WTC11 (cell line): ENCODE results near the gene CCM2L. TPM values are rescaled to one million over a fixed set of nuclear protein-coding genes. Genes with fewer than 3 reads are reported as not detected.
A peak's percentile ranks its signal among the peaks of the same experiment; 100 is the strongest.

ENCODE experiments used
- ATAC-seq: fragments of 200-7000 bp; cut with Tn5 transposase; 2 replicates; pipeline ENCODE4 v1.10.0; 2021; ENCODE audit warnings: mild to moderate bottlenecking, moderate library complexity
- CTCF ChIA-PET: fragments of 300-600 bp; sonication (Branson Sonifier 250); formaldehyde crosslinking; loops from one replicate; lab custom pipeline; 2021; ENCODE audit warnings: antibody characterized with exemption; lab: Charles Lee
- POLR2A ChIA-PET: fragments of 350-600 bp; sonication (Branson Sonifier 250); formaldehyde crosslinking; loops from one replicate; lab custom pipeline; 2021; ENCODE audit warnings: antibody characterized with exemption; lab: Charles Lee
- DNase-seq: peaks from one replicate; pipeline ENCODE4 v3.0.0; 2021; ENCODE audit warnings: low spot score
- H3K27ac Mint-ChIP-seq: 2 replicates; pipeline ENCODE4 v1.8.0; 2021; ENCODE audit warnings: mixed read lengths
- H3K27me3 Mint-ChIP-seq: 2 replicates; pipeline ENCODE4 v1.8.0; 2021; ENCODE audit warnings: low read depth, mild to moderate bottlenecking, moderate library complexity, mixed read lengths
- H3K36me3 Mint-ChIP-seq: 2 replicates; pipeline ENCODE4 v1.8.0; 2021; ENCODE audit warnings: mixed read lengths
- H3K4me1 Mint-ChIP-seq: 2 replicates; pipeline ENCODE4 v1.8.0; 2022; ENCODE audit warnings: mixed read lengths
- H3K4me3 Mint-ChIP-seq: 2 replicates; pipeline ENCODE4 v1.8.0; 2021; ENCODE audit warnings: mild to moderate bottlenecking, moderate library complexity, mixed read lengths
- H3K9me3 Mint-ChIP-seq: 2 replicates; pipeline ENCODE4 v1.8.0; 2021; ENCODE audit warnings: mixed read lengths
- ATF1 ChIP-seq: sonication (generic); formaldehyde crosslinking; IDR thresholded peaks from 2 replicates; pipeline ENCODE4 v1.8.1; 2023; ENCODE audit warnings: mild to moderate bottlenecking, moderate library complexity, missing genetic modification reagents
- CBFB ChIP-seq: sonication (generic); formaldehyde crosslinking; IDR thresholded peaks from 2 replicates; pipeline ENCODE4 v1.8.1; 2022; ENCODE audit warnings: mild to moderate bottlenecking, low read depth, missing genetic modification reagents
- ELF4 ChIP-seq: sonication (generic); formaldehyde crosslinking; IDR thresholded peaks from 2 replicates; pipeline ENCODE4 v1.8.1; 2022; ENCODE audit warnings: low read depth, mild to moderate bottlenecking, moderate library complexity, missing genetic modification reagents
- FOXK1 ChIP-seq: sonication (generic); formaldehyde crosslinking; IDR thresholded peaks from 2 replicates; pipeline ENCODE4 v1.8.0; 2022; ENCODE audit warnings: mild to moderate bottlenecking, moderate library complexity, missing genetic modification reagents
- GRHL2 ChIP-seq: fragments of 250-450 bp; sonication (Bioruptor Pico); IDR thresholded peaks from 2 replicates; pipeline ENCODE4 v1.8.0; 2022; ENCODE audit warnings: mild to moderate bottlenecking, moderate library complexity; ENCODE audit not compliant: insufficient replicate concordance, severe bottlenecking
- NR2C2 ChIP-seq: sonication (generic); formaldehyde crosslinking; IDR thresholded peaks from 2 replicates; pipeline ENCODE4 v1.8.0; 2022; ENCODE audit warnings: mild to moderate bottlenecking, missing genetic modification reagents
- PRDM15 ChIP-seq: sonication (generic); formaldehyde crosslinking; IDR thresholded peaks from 2 replicates; pipeline ENCODE4 v1.8.0; 2022; ENCODE audit warnings: missing genetic modification reagents
- RORB ChIP-seq: fragments of 250-450 bp; sonication (Bioruptor Pico); IDR thresholded peaks from 2 replicates; pipeline ENCODE4 v1.9.0; 2021; ENCODE audit warnings: mild to moderate bottlenecking
- STAT6 ChIP-seq: sonication (generic); formaldehyde crosslinking; conservative IDR thresholded peaks from 2 replicates; pipeline ENCODE4 v1.8.1; 2023; ENCODE audit warnings: mild to moderate bottlenecking, low read depth, missing genetic modification reagents, moderate library complexity
- TCF7 ChIP-seq: sonication (generic); formaldehyde crosslinking; IDR thresholded peaks from 2 replicates; pipeline ENCODE4 v1.8.0; 2022; ENCODE audit warnings: mild to moderate bottlenecking, low read depth, missing genetic modification reagents, moderate library complexity
- TEAD1 ChIP-seq: sonication (generic); formaldehyde crosslinking; IDR thresholded peaks from 2 replicates; pipeline ENCODE4 v1.8.0; 2022; ENCODE audit warnings: mild to moderate bottlenecking, missing genetic modification reagents
- ZNF396 ChIP-seq: fragments of 250-450 bp; sonication (Bioruptor Pico); IDR thresholded peaks from 2 replicates; pipeline ENCODE4 v1.8.0; 2021; ENCODE audit warnings: mild to moderate bottlenecking, moderate library complexity, borderline replicate concordance
- total RNA-seq: library from RNA; stranded (reverse); gene quantifications from 3 replicates; pipeline ENCODE4 v1.2.3, GENCODE V29; 2021
- TF ChIP-seq, protein P1 (sequence below): sonication (generic); formaldehyde crosslinking; IDR thresholded peaks from 2 replicates; pipeline ENCODE4 v1.8.0; 2022; ENCODE audit warnings: mild to moderate bottlenecking, missing genetic modification reagents
- TF ChIP-seq, protein P2 (sequence below): sonication (generic); formaldehyde crosslinking; IDR thresholded peaks from 2 replicates; pipeline ENCODE4 v1.8.0; 2022; ENCODE audit warnings: mild to moderate bottlenecking, missing genetic modification reagents
- TF ChIP-seq, protein P3 (sequence below): sonication (generic); formaldehyde crosslinking; IDR thresholded peaks from 2 replicates; pipeline ENCODE4 v1.8.0; 2022; ENCODE audit warnings: mild to moderate bottlenecking, missing genetic modification reagents

Gene CCM2L
- total RNA-seq, 1 experiment from 2014 or later, result 7.8 TPM

GRCh38 chr20:32028647-32029372 is 18.6 kb downstream of the CCM2L start:
- Mint-ChIP-seq H3K27me3 (peaks cover 5% of the 10 kb centered on the region; the same call in 1 of the 2 replicates), H3K4me1 (peaks cover 16% of the 10 kb centered on the region), H3K9me3 (no peaks in the 10 kb centered on the region), H3K36me3 (peaks cover 3% of the 10 kb centered on the region; the same call in 1 of the 2 replicates), H3K27ac (no peak overlapping the region), H3K4me3 (no peak overlapping the region)
- TF ChIP-seq, protein P1, sequence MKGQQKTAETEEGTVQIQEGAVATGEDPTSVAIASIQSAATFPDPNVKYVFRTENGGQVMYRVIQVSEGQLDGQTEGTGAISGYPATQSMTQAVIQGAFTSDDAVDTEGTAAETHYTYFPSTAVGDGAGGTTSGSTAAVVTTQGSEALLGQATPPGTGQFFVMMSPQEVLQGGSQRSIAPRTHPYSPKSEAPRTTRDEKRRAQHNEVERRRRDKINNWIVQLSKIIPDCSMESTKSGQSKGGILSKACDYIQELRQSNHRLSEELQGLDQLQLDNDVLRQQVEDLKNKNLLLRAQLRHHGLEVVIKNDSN (CRISPR knock-in tag), result no peak
- TF ChIP-seq, protein P2, sequence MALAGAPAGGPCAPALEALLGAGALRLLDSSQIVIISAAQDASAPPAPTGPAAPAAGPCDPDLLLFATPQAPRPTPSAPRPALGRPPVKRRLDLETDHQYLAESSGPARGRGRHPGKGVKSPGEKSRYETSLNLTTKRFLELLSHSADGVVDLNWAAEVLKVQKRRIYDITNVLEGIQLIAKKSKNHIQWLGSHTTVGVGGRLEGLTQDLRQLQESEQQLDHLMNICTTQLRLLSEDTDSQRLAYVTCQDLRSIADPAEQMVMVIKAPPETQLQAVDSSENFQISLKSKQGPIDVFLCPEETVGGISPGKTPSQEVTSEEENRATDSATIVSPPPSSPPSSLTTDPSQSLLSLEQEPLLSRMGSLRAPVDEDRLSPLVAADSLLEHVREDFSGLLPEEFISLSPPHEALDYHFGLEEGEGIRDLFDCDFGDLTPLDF (CRISPR knock-in tag), result no peak
- TF ChIP-seq, protein P3, sequence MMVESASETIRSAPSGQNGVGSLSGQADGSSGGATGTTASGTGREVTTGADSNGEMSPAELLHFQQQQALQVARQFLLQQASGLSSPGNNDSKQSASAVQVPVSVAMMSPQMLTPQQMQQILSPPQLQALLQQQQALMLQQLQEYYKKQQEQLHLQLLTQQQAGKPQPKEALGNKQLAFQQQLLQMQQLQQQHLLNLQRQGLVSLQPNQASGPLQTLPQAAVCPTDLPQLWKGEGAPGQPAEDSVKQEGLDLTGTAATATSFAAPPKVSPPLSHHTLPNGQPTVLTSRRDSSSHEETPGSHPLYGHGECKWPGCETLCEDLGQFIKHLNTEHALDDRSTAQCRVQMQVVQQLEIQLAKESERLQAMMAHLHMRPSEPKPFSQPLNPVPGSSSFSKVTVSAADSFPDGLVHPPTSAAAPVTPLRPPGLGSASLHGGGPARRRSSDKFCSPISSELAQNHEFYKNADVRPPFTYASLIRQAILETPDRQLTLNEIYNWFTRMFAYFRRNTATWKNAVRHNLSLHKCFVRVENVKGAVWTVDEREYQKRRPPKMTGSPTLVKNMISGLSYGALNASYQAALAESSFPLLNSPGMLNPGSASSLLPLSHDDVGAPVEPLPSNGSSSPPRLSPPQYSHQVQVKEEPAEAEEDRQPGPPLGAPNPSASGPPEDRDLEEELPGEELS (CRISPR knock-in tag), result no peak
- peak; percentile 98 for TF ChIP-seq PRDM15 (CRISPR knock-in tag)
- peak; percentile 11; the same call in 1 of the 2 replicates for ATAC-seq
- CTCF ChIA-PET, result interaction anchor here (0.7 to 9.5 kb wide), 10 partner anchors 9 to 213 kb away, joined by 3 to 70 read pairs (median 10); partner anchors contain the start of gene XKR7
- peak; percentile 41 for DNase-seq
- POLR2A ChIA-PET, result interaction anchor here (1.0 kb wide), 1 partner anchor 10 kb away, joined by 5 read pairs; no protein-coding TSS in a partner anchor

GRCh38 chr20:32029561-32029960 is 19.3 kb downstream of the CCM2L start:
- no peak overlapping the region for H3K4me3 Mint-ChIP-seq
- ATAC-seq (no peak), DNase-seq (no peak)
- ChIA-PET POLR2A (interaction anchor here (1.0 kb wide), 1 partner anchor 10 kb away, joined by 5 read pairs; no protein-coding TSS in a partner anchor), CTCF (interaction anchor here (0.8 to 9.5 kb wide), 9 partner anchors 10 to 178 kb away, joined by 3 to 70 read pairs (median 12); partner anchors contain the start of genes PDRG1 and XKR7)
- no peak overlapping the region for H3K27ac Mint-ChIP-seq
- TF ChIP-seq ATF1 (CRISPR knock-in tag), result no peak
- no peak for TF ChIP-seq TCF7 (CRISPR knock-in tag)
- TF ChIP-seq NR2C2 (CRISPR knock-in tag), result no peak
- no peak for TF ChIP-seq GRHL2 (CRISPR knock-in tag)
- TF ChIP-seq FOXK1 (CRISPR knock-in tag), result no peak
- no peak for TF ChIP-seq CBFB
- no peak for TF ChIP-seq ELF4 (CRISPR knock-in tag)
- no peak for TF ChIP-seq ZNF396 (CRISPR knock-in tag)
- no peak for TF ChIP-seq TEAD1 (CRISPR knock-in tag)
- TF ChIP-seq RORB (CRISPR knock-in tag), result no peak
- TF ChIP-seq STAT6 (CRISPR knock-in tag), result no peak
- H3K36me3 Mint-ChIP-seq, result peaks cover 3% of the 10 kb centered on the region; the same call in 1 of the 2 replicates
- peaks cover 5% of the 10 kb centered on the region; the same call in 1 of the 2 replicates for H3K27me3 Mint-ChIP-seq
- H3K4me1 Mint-ChIP-seq, result peaks cover 10% of the 10 kb centered on the region
- H3K9me3 Mint-ChIP-seq, result no peaks in the 10 kb centered on the region
